ENCODE results near the gene TBC1D25.

The TBC1D25 gene

GRCh38 chrX:48511560-48511959 lies 28.0 kb upstream of the TBC1D25 start:
- Histone ChIP-seq H3K4me3 (ENCODE audit: low read length, poor library complexity, severe bottlenecking) (no peak overlapping the region), H3F3A (ENCODE audit: low read depth) (no peaks in the 10 kb centered on the region), H3K36me3 (ENCODE audit: insufficient read depth, low read length) (no peaks in the 10 kb centered on the region), H3K4me1 (ENCODE audit: insufficient read depth, low read length, poor library complexity, severe bottlenecking) (peaks cover 4% of the 10 kb centered on the region), H3K9ac (ENCODE audit: low read depth, low read length, poor library complexity, severe bottlenecking) (no peak overlapping the region), H2AFZ (ENCODE audit: low read length) (no peak overlapping the region), H3K27me3 (ENCODE audit: insufficient read depth, low read length, poor library complexity, severe bottlenecking) (no peaks in the 10 kb centered on the region), H3K9me3 (ENCODE audit: insufficient read depth, low read depth, low read length) (no peaks in the 10 kb centered on the region), H3K9me2 (replicated peaks; ENCODE audit: low read depth, low read length) (no peaks in the 10 kb centered on the region), H3K4me2 (ENCODE audit: low read depth, low read length, poor library complexity, severe bottlenecking) (no peak overlapping the region), H4K20me1 (ENCODE audit: insufficient read depth, low read length, poor library complexity, severe bottlenecking) (no peaks in the 10 kb centered on the region), H3K79me2 (ENCODE audit: insufficient read depth, low read length) (no peaks in the 10 kb centered on the region)
- TF ChIP-seq EZH2phosphoT487 (IDR thresholded peaks at IDR 0.05; ENCODE audit: borderline replicate concordance): no peak
- TF ChIP-seq CTCF (conservative IDR thresholded peaks at IDR 0.05; ENCODE audit: low read length): peak; percentile 35; the same call in 1 of the 2 replicates

GRCh38 chrX:48512371-48512935 lies 27.1 kb upstream of the TBC1D25 start:
- no peak overlapping the region for H2AFZ ChIP-seq (ENCODE audit: low read length)
- no peaks in the 10 kb centered on the region for H3K79me2 ChIP-seq (ENCODE audit: insufficient read depth, low read length)
- H3K4me2 ChIP-seq (ENCODE audit: low read depth, low read length, poor library complexity, severe bottlenecking): no peak overlapping the region
- H3F3A ChIP-seq (ENCODE audit: low read depth): no peaks in the 10 kb centered on the region
- H3K9ac ChIP-seq (ENCODE audit: low read depth, low read length, poor library complexity, severe bottlenecking): no peak overlapping the region
- H3K9me3 ChIP-seq (ENCODE audit: insufficient read depth, low read depth, low read length): no peaks in the 10 kb centered on the region
- no peak overlapping the region for H3K4me3 ChIP-seq (ENCODE audit: low read length, poor library complexity, severe bottlenecking)
- H3K9me2 ChIP-seq (replicated peaks; ENCODE audit: low read depth, low read length): no peaks in the 10 kb centered on the region
- H3K36me3 ChIP-seq (ENCODE audit: insufficient read depth, low read length): no peaks in the 10 kb centered on the region
- H4K20me1 ChIP-seq (ENCODE audit: insufficient read depth, low read length, poor library complexity, severe bottlenecking): no peaks in the 10 kb centered on the region
- no peaks in the 10 kb centered on the region for H3K27me3 ChIP-seq (ENCODE audit: insufficient read depth, low read length, poor library complexity, severe bottlenecking)
- H3K4me1 ChIP-seq (ENCODE audit: insufficient read depth, low read length, poor library complexity, severe bottlenecking): peaks cover 4% of the 10 kb centered on the region
- no peak for TF ChIP-seq CTCF (conservative IDR thresholded peaks at IDR 0.05; ENCODE audit: low read length)
- TF ChIP-seq EZH2phosphoT487 (IDR thresholded peaks at IDR 0.05; ENCODE audit: borderline replicate concordance): no peak

GRCh38 chrX:48513670-48514069 lies 25.8 kb upstream of the TBC1D25 start:
- Histone ChIP-seq H3K27me3 (ENCODE audit: insufficient read depth, low read length, poor library complexity, severe bottlenecking) (no peaks in the 10 kb centered on the region), H3K4me1 (ENCODE audit: insufficient read depth, low read length, poor library complexity, severe bottlenecking) (peaks cover 4% of the 10 kb centered on the region), H3K9ac (ENCODE audit: low read depth, low read length, poor library complexity, severe bottlenecking) (no peak overlapping the region), H3K9me3 (ENCODE audit: insufficient read depth, low read depth, low read length) (no peaks in the 10 kb centered on the region), H3F3A (ENCODE audit: low read depth) (no peaks in the 10 kb centered on the region), H2AFZ (ENCODE audit: low read length) (no peak overlapping the region), H3K79me2 (ENCODE audit: insufficient read depth, low read length) (no peaks in the 10 kb centered on the region), H3K36me3 (ENCODE audit: insufficient read depth, low read length) (no peaks in the 10 kb centered on the region), H3K9me2 (replicated peaks; ENCODE audit: low read depth, low read length) (no peaks in the 10 kb centered on the region), H3K4me3 (ENCODE audit: low read length, poor library complexity, severe bottlenecking) (no peak overlapping the region), H4K20me1 (ENCODE audit: insufficient read depth, low read length, poor library complexity, severe bottlenecking) (no peaks in the 10 kb centered on the region), H3K4me2 (ENCODE audit: low read depth, low read length, poor library complexity, severe bottlenecking) (no peak overlapping the region)
- TF ChIP-seq EZH2phosphoT487 (IDR thresholded peaks at IDR 0.05; ENCODE audit: borderline replicate concordance) (no peak), CTCF (conservative IDR thresholded peaks at IDR 0.05; ENCODE audit: low read length) (no peak)
